HG02678 (cell line): ENCODE measurements around the gene ENTPD1.
"Not testable (repeated sequence)": the region's sequence is repeated elsewhere in the genome, so short reads cannot be mapped to it uniquely, and the experiment has no call there.

Experiments
- ATAC-seq: cut with Tn5 transposase; IDR thresholded peaks from one replicate; pipeline ENCODE4 v1.9.1; 2021; ENCODE audit warnings: mild to moderate bottlenecking, moderate library complexity; ENCODE audit not compliant: unreplicated experiment

Gene ENTPD1

GRCh38 chr10:95758351-95759025 lies 2.5 kb downstream of the ENTPD1 start:
- ATAC-seq, result peak; percentile 39

GRCh38 chr10:95759233-95759826 lies 3.4 kb downstream of the ENTPD1 start:
- ATAC-seq, result no peak

- ATAC-seq, result no peak
These were observed 6.1 kb downstream of the ENTPD1 start for GRCh38 chr10:95761939-95762492.

GRCh38 chr10:95767884-95768556 lies 12.1 kb downstream of the ENTPD1 start:
- peak; percentile 89 for ATAC-seq

GRCh38 chr10:95770084-95770720 lies 14.2 kb downstream of the ENTPD1 start:
- ATAC-seq, result no peak

GRCh38 chr10:95773454-95773853 lies 17.5 kb downstream of the ENTPD1 start:
- not testable (repeated sequence) for ATAC-seq

GRCh38 chr10:95777638-95778037 lies 21.7 kb downstream of the ENTPD1 start:
- ATAC-seq, result not testable (repeated sequence)

- no peak for ATAC-seq
These were observed 26.4 kb downstream of the ENTPD1 start for GRCh38 chr10:95782318-95782717.

GRCh38 chr10:95783741-95784140 lies 27.8 kb downstream of the ENTPD1 start:
- ATAC-seq, result peak; percentile 62

- peak; percentile 17 for ATAC-seq
These were observed 28.4 kb downstream of the ENTPD1 start for GRCh38 chr10:95784279-95784913.

- peak; percentile 42 for ATAC-seq
These were observed 29.4 kb downstream of the ENTPD1 start for GRCh38 chr10:95785317-95785716.

- ATAC-seq, result no peak
These were observed 30.1 kb downstream of the ENTPD1 start for GRCh38 chr10:95785942-95786669.

GRCh38 chr10:95787447-95787846 lies 31.5 kb downstream of the ENTPD1 start:
- ATAC-seq, result no peak

- no peak for ATAC-seq
These were observed 32.9 kb downstream of the ENTPD1 start for GRCh38 chr10:95788830-95789229.

- no peak for ATAC-seq
These were observed 33.9 kb downstream of the ENTPD1 start for GRCh38 chr10:95789902-95790301.

- peak; percentile 38 for ATAC-seq
These were observed 35.0 kb downstream of the ENTPD1 start for GRCh38 chr10:95790982-95791381.

GRCh38 chr10:95791425-95791979 lies 35.5 kb downstream of the ENTPD1 start:
- ATAC-seq, result no peak

- ATAC-seq, result no peak
These were observed 36.3 kb downstream of the ENTPD1 start for GRCh38 chr10:95792211-95792780.

GRCh38 chr10:95792874-95793285 lies 36.9 kb downstream of the ENTPD1 start:
- ATAC-seq, result no peak
